ENCODE measurements around the gene MBP.

DNA sequence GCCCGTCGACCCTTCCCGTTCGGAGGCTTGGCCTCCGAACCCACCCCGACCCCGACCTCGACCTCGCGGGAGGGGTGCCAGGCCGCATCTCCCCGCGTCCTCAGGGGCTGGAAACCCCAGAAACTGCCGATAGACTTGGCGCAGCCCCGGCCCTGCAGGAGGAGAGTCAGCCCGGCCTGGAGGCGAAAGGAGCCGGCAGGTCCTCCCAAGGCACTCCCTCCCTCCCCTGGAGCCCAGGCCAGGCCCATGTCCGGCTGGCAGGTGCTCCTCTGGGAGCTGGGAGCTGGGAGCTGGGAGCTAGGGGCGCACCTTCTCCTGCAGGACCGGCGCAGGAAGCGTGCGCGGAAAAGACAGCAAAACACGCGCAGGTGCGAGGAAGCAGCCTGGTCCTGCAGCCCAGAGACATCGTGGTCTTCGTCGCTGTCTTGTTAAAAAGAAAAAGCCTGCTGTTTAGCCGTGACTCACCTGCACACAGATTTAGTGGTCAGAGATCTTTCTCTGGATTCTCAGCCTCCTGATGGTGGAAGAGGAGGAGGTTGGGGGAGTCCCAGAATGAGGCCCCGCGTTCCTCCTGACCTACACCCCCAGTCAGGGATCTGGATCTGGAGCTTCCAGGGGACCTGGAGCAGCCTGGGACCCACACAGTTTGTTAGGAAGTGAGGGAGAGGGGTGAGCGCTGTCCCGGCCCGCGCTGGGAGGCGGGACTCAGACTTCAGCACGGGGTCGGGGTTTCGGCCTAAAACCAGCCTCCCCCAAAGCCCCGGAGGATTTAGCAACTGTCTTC is 660 bp upstream of the MBP start:
- TF ChIP-seq CTCF (conservative IDR thresholded peaks at IDR 0.05; ENCODE audit: low read depth, low read length) (no peak), POLR2A (IDR thresholded peaks at IDR 0.05; ENCODE audit: low read depth, low read length) (no peak), SMC3 (IDR thresholded peaks at IDR 0.05; ENCODE audit: low read depth, low read length) (no peak), NFE2L2 (IDR thresholded peaks at IDR 0.05; ENCODE audit: low read depth, low read length) (no peak), FOS (IDR thresholded peaks at IDR 0.05; ENCODE audit: low read depth, low read length) (no peak), RAD21 (IDR thresholded peaks at IDR 0.05; ENCODE audit: low read length) (no peak), BHLHE40 (IDR thresholded peaks at IDR 0.05; ENCODE audit: low read depth, low read length) (no peak), MAFK (IDR thresholded peaks at IDR 0.05; ENCODE audit: low read depth, low read length) (no peak), RCOR1 (IDR thresholded peaks at IDR 0.05; ENCODE audit: insufficient replicate concordance, low read length) (no peak), MXI1 (IDR thresholded peaks at IDR 0.05; ENCODE audit: borderline replicate concordance, low read depth, low read length) (no peak)
- TF ChIP-seq, protein P1, sequence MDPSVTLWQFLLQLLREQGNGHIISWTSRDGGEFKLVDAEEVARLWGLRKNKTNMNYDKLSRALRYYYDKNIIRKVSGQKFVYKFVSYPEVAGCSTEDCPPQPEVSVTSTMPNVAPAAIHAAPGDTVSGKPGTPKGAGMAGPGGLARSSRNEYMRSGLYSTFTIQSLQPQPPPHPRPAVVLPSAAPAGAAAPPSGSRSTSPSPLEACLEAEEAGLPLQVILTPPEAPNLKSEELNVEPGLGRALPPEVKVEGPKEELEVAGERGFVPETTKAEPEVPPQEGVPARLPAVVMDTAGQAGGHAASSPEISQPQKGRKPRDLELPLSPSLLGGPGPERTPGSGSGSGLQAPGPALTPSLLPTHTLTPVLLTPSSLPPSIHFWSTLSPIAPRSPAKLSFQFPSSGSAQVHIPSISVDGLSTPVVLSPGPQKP (IDR thresholded peaks at IDR 0.05; ENCODE audit: borderline replicate concordance, low read depth, low read length), result no peak
- TF ChIP-seq, protein P2, sequence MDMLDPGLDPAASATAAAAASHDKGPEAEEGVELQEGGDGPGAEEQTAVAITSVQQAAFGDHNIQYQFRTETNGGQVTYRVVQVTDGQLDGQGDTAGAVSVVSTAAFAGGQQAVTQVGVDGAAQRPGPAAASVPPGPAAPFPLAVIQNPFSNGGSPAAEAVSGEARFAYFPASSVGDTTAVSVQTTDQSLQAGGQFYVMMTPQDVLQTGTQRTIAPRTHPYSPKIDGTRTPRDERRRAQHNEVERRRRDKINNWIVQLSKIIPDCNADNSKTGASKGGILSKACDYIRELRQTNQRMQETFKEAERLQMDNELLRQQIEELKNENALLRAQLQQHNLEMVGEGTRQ (IDR thresholded peaks at IDR 0.05; ENCODE audit: low read depth, low read length), result no peak

Measured in IMR-90 (cell line).